Gastrocnemius medialis (tissue), 4 donors: ENCODE results near the gene SERPINB6. TPM values are rescaled to one million over a fixed set of nuclear protein-coding genes. Genes with fewer than 3 reads are reported as not detected.

Source experiments
- ATAC-seq, 2 donors: fragments of 150-250 bp; one replicate each; pipeline ENCODE4 v1.9.1; 2016
- DNase-seq, 2 donors: peaks; one replicate each; pipeline ENCODE4 v3.0.0-alpha.2; 2019
- H3K27ac ChIP-seq, 4 donors: fragments of 200-600 bp; sonication (generic); 1 replicate in 1 of 4; 2 replicates in 3 of 4; pipeline ENCODE4 v1.5.1; 2016 to 2018; ENCODE audit warnings: mild to moderate bottlenecking in 2 of 4, moderate library complexity in 1 of 4
- H3K27me3 ChIP-seq, 3 donors: fragments of 200-600 bp; sonication (generic) in 2 of 3; 1 replicate in 1 of 3; 2 replicates in 2 of 3; pipeline versions ENCODE4 v1.5.1 to v1.6.0; 2016 to 2019; ENCODE audit warnings: mild to moderate bottlenecking in 1 of 3, moderate library complexity in 1 of 3
- H3K36me3 ChIP-seq, 2 donors: fragments of 200-600 bp; sonication (generic) in 1 of 2; one replicate each; pipeline ENCODE4 v1.5.1; 2017 to 2018
- H3K4me1 ChIP-seq, 2 donors: fragments of 200-600 bp; sonication (generic) in 1 of 2; one replicate each; pipeline ENCODE4 v1.5.1; 2016 to 2017; ENCODE audit warnings: mild to moderate bottlenecking in 2 of 2
- H3K4me3 ChIP-seq, 4 donors: fragments of 200-600 bp; sonication (generic) in 3 of 4; 1 replicate in 1 of 4; 2 replicates in 3 of 4; pipeline ENCODE4 v1.5.1; 2016 to 2019; ENCODE audit warnings: mild to moderate bottlenecking in 2 of 4
- H3K9me3 ChIP-seq, 3 donors: fragments of 200-600 bp; sonication (generic) in 2 of 3; 1 replicate in 1 of 3; 2 replicates in 2 of 3; pipeline ENCODE4 v1.5.1; 2016 to 2019
- CTCF ChIP-seq, 5 experiments: fragments of 450-650 bp in 3 of 5; fragments of 200-600 bp in 2 of 5; sonication (generic) in 2 of 5; IDR thresholded peaks in 4 of 5; conservative IDR thresholded peaks in 1 of 5; 1 replicate in 4 of 5; 2 replicates in 1 of 5; pipeline ENCODE4 v1.5.1; 2016 to 2019; ENCODE audit warnings: antibody characterized with exemption in 5 of 5, mild to moderate bottlenecking in 3 of 5, moderate library complexity in 3 of 5
- POLR2A ChIP-seq, 2 donors: fragments of 450-650 bp; IDR thresholded peaks; one replicate each; pipeline ENCODE4 v1.6.1; 2017; ENCODE audit warnings: antibody characterized with exemption in 2 of 2, mild to moderate bottlenecking in 2 of 2, moderate library complexity in 2 of 2
- in situ Hi-C, 4 donors: fragments of 200-750 bp; cut with MboI; loops; one replicate each; pipeline versions ENCODE4 v1.15.0 to v1.8.0; 2017; ENCODE audit warnings: low sequenced_read_pairs in 4 of 4
- intact Hi-C: fragments of 100-400 bp; cut with DNase I; formaldehyde crosslinking; loops from one replicate; pipeline ENCODE4 v1.15.1; 2023; ENCODE audit warnings: low total_unique reads
- total RNA-seq, 4 donors: library from RNA; depleted of rRNA; stranded (reverse); fragments of >200 nt; gene quantifications; one replicate each; pipeline versions ENCODE4 v1.1.0 to v1.2.3, GENCODE V29; 2016

The SERPINB6 gene
- total RNA-seq, 4 donors from 2014 or later = 114 to 260 (median 189) TPM

- Histone ChIP-seq H3K4me1 (peaks cover 10 to 14% of the 10 kb centered on the region in 2 donors), H3K36me3 (no peaks in the 10 kb centered on the region), H3K4me3 (no peak overlapping the region), H3K9me3 (no peaks in the 10 kb centered on the region), H3K27me3 (no peaks in the 10 kb centered on the region), H3K27ac (no peak overlapping the region)
- intact Hi-C loops = no loop called here
- in situ Hi-C loops = loop anchor here in 2 of 4 donors (10.0 kb wide), 2 partner anchors 94 to 154 kb away; partner anchors contain the start of gene SERPINB1 (in 2 of the 2)
- TF ChIP-seq CTCF (IDR thresholded peaks at IDR 0.05 in 4 of 5, conservative IDR thresholded peaks at IDR 0.05 in 1 of 5) (no peak), POLR2A (IDR thresholded peaks at IDR 0.05) (no peak)
- no peak for ATAC-seq
- no peak for DNase-seq
Measured at GRCh38 chr6:2938632-2939083, 32.7 kb downstream of the SERPINB6 start.

- TF ChIP-seq POLR2A (IDR thresholded peaks at IDR 0.05) = no peak
- no peak for TF ChIP-seq CTCF (IDR thresholded peaks at IDR 0.05 in 4 of 5, conservative IDR thresholded peaks at IDR 0.05 in 1 of 5)
- DNase-seq (no peak), ATAC-seq (no peak)
- in situ Hi-C loops (loop anchor here in 2 of 4 donors (10.0 kb wide), 2 partner anchors 93 to 153 kb away; partner anchors contain the start of gene SERPINB1 (in 2 of the 2)), intact Hi-C loops (no loop called here)
- Histone ChIP-seq H3K36me3 (no peaks in the 10 kb centered on the region), H3K4me3 (no peak overlapping the region), H3K9me3 (no peaks in the 10 kb centered on the region), H3K4me1 (peaks cover 9% of the 10 kb centered on the region in 2 donors), H3K27me3 (no peaks in the 10 kb centered on the region), H3K27ac (no peak overlapping the region)
Measured at GRCh38 chr6:2938004-2938631, 33.2 kb downstream of the SERPINB6 start.

- intact Hi-C loops (no loop called here), in situ Hi-C loops (loop anchor here in 2 of 4 donors (10.0 kb wide), 2 partner anchors 93 to 153 kb away; partner anchors contain the start of gene SERPINB1 (in 2 of the 2))
- Histone ChIP-seq H3K36me3 (no peaks in the 10 kb centered on the region), H3K9me3 (no peaks in the 10 kb centered on the region), H3K4me1 (peaks cover 4% of the 10 kb centered on the region in 2 donors), H3K27me3 (no peaks in the 10 kb centered on the region), H3K4me3 (no peak overlapping the region), H3K27ac (no peak overlapping the region)
- no peak for TF ChIP-seq POLR2A (IDR thresholded peaks at IDR 0.05)
- no peak for TF ChIP-seq CTCF (IDR thresholded peaks at IDR 0.05 in 4 of 5, conservative IDR thresholded peaks at IDR 0.05 in 1 of 5)
- ATAC-seq (no peak), DNase-seq (no peak)
Measured at GRCh38 chr6:2937627-2938003, 33.8 kb downstream of the SERPINB6 start.

- Histone ChIP-seq H3K36me3 (no peaks in the 10 kb centered on the region), H3K27me3 (no peaks in the 10 kb centered on the region), H3K4me1 (peaks cover 4 to 5% of the 10 kb centered on the region in 2 donors), H3K9me3 (no peaks in the 10 kb centered on the region), H3K27ac (no peak overlapping the region), H3K4me3 (no peak overlapping the region)
- DNase-seq (no peak), ATAC-seq (no peak)
- intact Hi-C loops = no loop called here
- in situ Hi-C loops = loop anchor here in 2 of 4 donors (10.0 kb wide), 2 partner anchors 91 to 151 kb away; partner anchors contain the start of gene SERPINB1 (in 2 of the 2)
- no peak for TF ChIP-seq CTCF (IDR thresholded peaks at IDR 0.05 in 4 of 5, conservative IDR thresholded peaks at IDR 0.05 in 1 of 5)
- no peak for TF ChIP-seq POLR2A (IDR thresholded peaks at IDR 0.05)
Measured at GRCh38 chr6:2935566-2936291, 35.6 kb downstream of the SERPINB6 start.
